ENCODE measurements around the gene IFIT2. TPM values are rescaled to one million over a fixed set of nuclear protein-coding genes. Genes with fewer than 3 reads are reported as not detected.
"Not testable (repeated sequence)": the region's sequence is repeated elsewhere in the genome, so short reads cannot be mapped to it uniquely, and the experiment has no call there.

IFIT2 gene
- total RNA-seq, 2 experiments from 2014 or later, result 39.2 to 41.6 TPM

DNA sequence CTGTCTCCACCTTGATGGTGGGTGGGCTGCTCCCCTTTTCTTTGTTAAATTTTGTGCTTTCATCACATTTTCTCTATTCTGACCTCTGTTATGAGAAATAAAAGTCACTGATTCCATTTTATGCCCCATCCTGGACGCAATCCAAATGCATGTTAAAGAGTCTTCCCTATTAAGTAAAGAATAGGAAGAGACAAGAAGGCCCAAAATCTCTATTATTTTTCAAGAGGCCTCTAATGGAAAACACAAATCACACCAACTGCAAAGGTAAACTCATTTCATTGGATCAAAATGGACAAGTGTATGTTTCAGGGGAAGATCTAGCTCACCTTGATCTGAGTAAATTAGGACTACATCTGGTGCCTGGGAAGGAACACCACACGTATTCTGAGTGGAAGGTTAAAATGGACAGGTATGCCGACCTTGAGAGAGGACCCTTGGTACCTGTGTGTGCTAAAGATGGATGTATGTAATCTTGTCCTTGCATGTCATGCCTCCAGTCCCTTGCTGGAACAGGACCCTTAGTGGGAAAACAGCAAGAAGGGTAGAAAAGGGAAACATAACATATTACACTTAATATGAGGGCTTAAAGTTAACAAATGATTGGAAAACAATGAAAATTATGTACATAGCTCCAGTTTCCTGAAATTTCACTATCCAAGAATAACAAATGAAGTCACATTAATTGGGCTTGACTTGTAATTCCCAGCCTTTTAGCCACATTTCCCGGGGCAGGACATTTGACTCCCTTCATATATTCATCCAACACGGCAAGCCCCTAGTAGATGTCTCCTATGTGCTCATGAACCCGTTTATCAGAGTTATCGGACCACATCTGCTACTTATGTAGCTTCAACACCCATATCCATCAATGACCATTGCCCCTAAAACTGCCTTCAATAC, 7.6 kb downstream of the IFIT2 start:
- intact Hi-C loops (cut with micrococcal nuclease), result no loop called here
- ATAC-seq, result no peak
- Mint-ChIP-seq H3K27me3 (no peaks in the 10 kb centered on the region), H3K36me3 (ENCODE audit: low read depth) (peaks cover 35% of the 10 kb centered on the region), H3K9me3 (peaks cover 13% of the 10 kb centered on the region), H3K27ac (no peak overlapping the region), H3K4me3 (no peak overlapping the region), H3K4me1 (ENCODE audit: low read depth) (no peaks in the 10 kb centered on the region)
- ChIA-PET POLR2A (no interaction called here), CTCF (no interaction called here)
- no peak for TF ChIP-seq CTCF (IDR thresholded peaks at IDR 0.05)
- DNase-seq, result no peak

DNA sequence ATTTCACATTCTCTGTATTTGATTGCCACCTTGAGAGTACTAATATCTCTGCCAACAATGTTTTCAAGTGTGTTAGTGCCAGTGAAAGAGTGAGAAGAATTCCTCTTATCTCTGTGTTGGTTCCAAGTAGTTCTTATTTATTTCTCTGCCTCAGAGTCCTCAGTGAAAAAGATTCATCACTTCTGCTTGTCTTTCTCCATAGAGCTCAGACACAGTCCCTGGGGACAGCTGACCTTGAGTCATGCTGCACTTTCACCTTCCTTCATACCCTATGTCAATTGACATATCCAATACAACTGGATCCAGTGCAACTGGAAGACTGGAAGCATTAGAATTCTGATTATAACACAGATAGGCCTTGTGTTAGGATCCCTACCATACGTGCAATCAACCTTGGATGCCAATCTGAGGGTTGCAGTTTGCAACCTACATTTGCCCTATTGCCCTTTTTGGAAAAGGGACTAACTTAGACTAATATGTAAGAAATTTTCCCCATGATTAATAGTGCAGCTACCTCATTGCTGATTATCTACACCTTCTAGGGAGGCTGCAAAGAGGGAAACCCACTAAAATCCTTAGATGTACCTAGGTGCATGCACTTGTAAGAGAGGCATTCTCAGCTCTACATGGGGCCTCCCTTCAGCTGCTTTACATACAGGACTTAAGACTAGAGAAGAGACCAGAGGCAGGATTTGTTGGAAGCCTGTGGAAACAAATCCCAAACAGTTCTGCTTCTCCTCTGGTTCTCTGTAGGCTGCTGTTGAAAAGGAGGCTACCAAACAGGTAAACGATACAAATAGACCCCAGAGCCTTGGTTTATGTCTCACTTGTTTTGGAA, 8.4 kb downstream of the IFIT2 start:
- POLR2A ChIA-PET, result no interaction called here
- no peaks in the 10 kb centered on the region for H3K27me3 Mint-ChIP-seq
- CTCF ChIA-PET, result no interaction called here
- H3K4me1 Mint-ChIP-seq (ENCODE audit: low read depth), result no peaks in the 10 kb centered on the region
- no peak overlapping the region for H3K27ac Mint-ChIP-seq
- TF ChIP-seq CTCF (IDR thresholded peaks at IDR 0.05), result no peak
- H3K4me3 Mint-ChIP-seq, result no peak overlapping the region
- ATAC-seq, result no peak
- intact Hi-C loops (cut with micrococcal nuclease), result no loop called here
- H3K9me3 Mint-ChIP-seq, result peaks cover 13% of the 10 kb centered on the region
- no peak for DNase-seq
- H3K36me3 Mint-ChIP-seq (ENCODE audit: low read depth), result peaks cover 35% of the 10 kb centered on the region

- H3K27me3 Mint-ChIP-seq, result peaks cover 7% of the 10 kb centered on the region
- intact Hi-C loops (cut with micrococcal nuclease), result no loop called here
- peaks cover 4% of the 10 kb centered on the region for H3K4me1 Mint-ChIP-seq (ENCODE audit: low read depth)
- peaks cover 10% of the 10 kb centered on the region for H3K36me3 Mint-ChIP-seq (ENCODE audit: low read depth)
- H3K4me3 Mint-ChIP-seq, result no peak overlapping the region
- ChIA-PET CTCF (interaction anchor here (1.0 kb wide), 1 partner anchor 56 kb away, joined by 4 read pairs; no protein-coding TSS in a partner anchor), POLR2A (no interaction called here)
- DNase-seq, result no peak
- no peak overlapping the region for H3K27ac Mint-ChIP-seq
- peaks cover 10% of the 10 kb centered on the region for H3K9me3 Mint-ChIP-seq
- ATAC-seq, result no peak
- no peak for TF ChIP-seq CTCF (IDR thresholded peaks at IDR 0.05)
These were observed 11.1 kb downstream of the IFIT2 start for GRCh38 chr10:89312973-89313372.

DNA sequence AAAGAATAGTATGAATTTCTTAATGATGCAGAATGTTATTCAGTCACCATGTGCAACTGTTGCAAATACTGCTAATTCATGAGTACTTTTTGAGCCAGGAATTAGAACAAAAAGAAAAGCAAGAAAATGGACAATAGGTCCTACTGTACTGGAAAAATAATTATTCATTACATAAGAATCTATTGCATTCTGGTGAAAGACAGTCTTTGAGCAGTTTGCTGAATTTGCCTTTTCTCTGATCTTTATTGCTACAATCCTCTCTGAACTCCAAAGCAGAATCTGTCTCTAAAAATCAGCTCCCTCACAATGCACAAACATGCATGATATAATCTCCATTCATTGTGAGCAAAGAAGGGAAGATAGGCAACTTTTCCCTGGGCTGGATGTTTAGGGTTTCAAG, 12.8 kb downstream of the IFIT2 start:
- ChIA-PET POLR2A (no interaction called here), CTCF (no interaction called here)
- H3K27me3 Mint-ChIP-seq, result peaks cover 18% of the 10 kb centered on the region
- no peak for TF ChIP-seq CTCF (IDR thresholded peaks at IDR 0.05)
- H3K4me1 Mint-ChIP-seq (ENCODE audit: low read depth), result peaks cover 4% of the 10 kb centered on the region
- H3K36me3 Mint-ChIP-seq (ENCODE audit: low read depth), result no peaks in the 10 kb centered on the region
- no peak overlapping the region for H3K4me3 Mint-ChIP-seq
- DNase-seq (no peak), ATAC-seq (no peak)
- intact Hi-C loops (cut with micrococcal nuclease), result no loop called here
- H3K27ac Mint-ChIP-seq, result no peak overlapping the region
- H3K9me3 Mint-ChIP-seq, result peaks cover 8% of the 10 kb centered on the region

DNA sequence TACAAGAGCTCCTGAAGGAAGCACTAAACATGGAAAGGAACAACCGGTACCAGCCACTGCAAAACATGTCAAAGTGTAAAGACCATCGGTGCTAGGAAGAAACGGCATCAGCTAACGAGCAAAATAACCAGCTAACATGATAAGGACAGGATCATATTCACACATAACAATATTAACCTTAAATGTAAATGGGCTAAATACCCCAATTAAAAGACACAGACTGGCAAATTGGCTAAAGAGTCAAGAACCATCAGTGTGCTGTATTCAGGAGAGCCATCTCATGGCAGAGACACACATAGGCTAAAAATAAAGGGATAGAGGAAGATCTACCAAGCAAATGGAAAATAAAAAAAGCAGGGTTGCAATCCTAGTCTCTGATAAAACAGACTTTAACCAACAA, 16.2 kb downstream of the IFIT2 start:
- intact Hi-C loops (cut with micrococcal nuclease); H3K9me3 Mint-ChIP-seq; H3K4me1 Mint-ChIP-seq (ENCODE audit: low read depth); DNase-seq; CTCF ChIA-PET; H3K27ac Mint-ChIP-seq; H3K4me3 Mint-ChIP-seq; H3K36me3 Mint-ChIP-seq (ENCODE audit: low read depth); POLR2A ChIA-PET; ATAC-seq: not testable (repeated sequence)
- H3K27me3 Mint-ChIP-seq, result peaks cover 25% of the 10 kb centered on the region

- CTCF ChIA-PET; intact Hi-C loops (cut with micrococcal nuclease): not testable (repeated sequence)
These were observed 23.2 kb downstream of the IFIT2 start for GRCh38 chr10:89325081-89325480.

DNA sequence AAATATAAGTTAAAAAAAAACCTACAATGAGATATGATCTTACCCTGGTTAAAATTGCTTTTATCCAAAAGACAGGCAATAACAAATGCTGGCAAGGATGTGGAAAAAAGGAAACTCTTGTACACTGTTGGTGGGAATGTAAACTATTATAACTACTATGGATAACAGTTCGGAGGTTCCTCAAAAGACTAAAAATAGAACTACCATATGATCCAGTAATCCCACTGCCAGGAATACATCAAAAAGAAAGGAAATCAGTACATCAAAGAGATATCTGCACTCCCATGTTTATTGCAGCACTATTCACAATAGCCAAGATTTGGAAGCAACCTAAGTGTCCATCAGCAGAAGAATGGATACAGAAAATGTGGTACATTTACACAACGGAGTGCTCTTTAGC, 24.0 kb downstream of the IFIT2 start:
- CTCF ChIA-PET; H3K36me3 Mint-ChIP-seq (ENCODE audit: low read depth); H3K9me3 Mint-ChIP-seq; ATAC-seq; H3K27ac Mint-ChIP-seq; H3K4me3 Mint-ChIP-seq; DNase-seq; intact Hi-C loops (cut with micrococcal nuclease): not testable (repeated sequence)
- Mint-ChIP-seq H3K4me1 (ENCODE audit: low read depth) (peaks cover 13% of the 10 kb centered on the region), H3K27me3 (peaks cover 32% of the 10 kb centered on the region)
- POLR2A ChIA-PET, result interaction anchor here (0.6 kb wide), 1 partner anchor 14 kb away, joined by 3 read pairs; no protein-coding TSS in a partner anchor

More at GRCh38 chr10:89325081-89325480, 23.2 kb downstream of the IFIT2 start:
- H3K4me3 Mint-ChIP-seq; DNase-seq; H3K9me3 Mint-ChIP-seq; ATAC-seq; POLR2A ChIA-PET; H3K27ac Mint-ChIP-seq; H3K36me3 Mint-ChIP-seq (ENCODE audit: low read depth): not testable (repeated sequence)
- Mint-ChIP-seq H3K27me3 (peaks cover 31% of the 10 kb centered on the region), H3K4me1 (ENCODE audit: low read depth) (peaks cover 11% of the 10 kb centered on the region)

All from activated CD8-positive, alpha-beta T cell treated with anti-CD3 and anti-CD28 coated beads for 36 hours (primary cell).